ENCODE results near the gene DUOX2. TPM values are rescaled to one million over a fixed set of nuclear protein-coding genes. Genes with fewer than 3 reads are reported as not detected.

Gene DUOX2
- under 0.01 TPM in 1 of 2 replicates, not detected in the other for total RNA-seq

- peak; percentile 90 for DNase-seq (ENCODE audit: insufficient read length, low spot score, missing footprints)
- H3K79me2 ChIP-seq (ENCODE audit: insufficient read depth, low read length) = no peaks in the 10 kb centered on the region
- no peak within 1 kb of the TSS for H3K4me2 ChIP-seq (ENCODE audit: insufficient read depth, low read length)
- H3K36me3 ChIP-seq (ENCODE audit: insufficient read depth, low read length) = no peaks in the 10 kb centered on the region
- no peaks in the 10 kb centered on the region for H4K20me1 ChIP-seq (ENCODE audit: insufficient read depth, low read length)
- H3K27me3 ChIP-seq (ENCODE audit: insufficient read depth, low read length) = peaks cover 81% of the 10 kb centered on the region
- no peaks in the 10 kb centered on the region for H3K4me1 ChIP-seq (ENCODE audit: insufficient read depth, low read length)
- H2AFZ ChIP-seq (ENCODE audit: low read length) = no peak within 1 kb of the TSS
- H3K4me3 ChIP-seq (ENCODE audit: insufficient read depth, low read length) = no peak within 1 kb of the TSS
- TF ChIP-seq, protein P1, sequence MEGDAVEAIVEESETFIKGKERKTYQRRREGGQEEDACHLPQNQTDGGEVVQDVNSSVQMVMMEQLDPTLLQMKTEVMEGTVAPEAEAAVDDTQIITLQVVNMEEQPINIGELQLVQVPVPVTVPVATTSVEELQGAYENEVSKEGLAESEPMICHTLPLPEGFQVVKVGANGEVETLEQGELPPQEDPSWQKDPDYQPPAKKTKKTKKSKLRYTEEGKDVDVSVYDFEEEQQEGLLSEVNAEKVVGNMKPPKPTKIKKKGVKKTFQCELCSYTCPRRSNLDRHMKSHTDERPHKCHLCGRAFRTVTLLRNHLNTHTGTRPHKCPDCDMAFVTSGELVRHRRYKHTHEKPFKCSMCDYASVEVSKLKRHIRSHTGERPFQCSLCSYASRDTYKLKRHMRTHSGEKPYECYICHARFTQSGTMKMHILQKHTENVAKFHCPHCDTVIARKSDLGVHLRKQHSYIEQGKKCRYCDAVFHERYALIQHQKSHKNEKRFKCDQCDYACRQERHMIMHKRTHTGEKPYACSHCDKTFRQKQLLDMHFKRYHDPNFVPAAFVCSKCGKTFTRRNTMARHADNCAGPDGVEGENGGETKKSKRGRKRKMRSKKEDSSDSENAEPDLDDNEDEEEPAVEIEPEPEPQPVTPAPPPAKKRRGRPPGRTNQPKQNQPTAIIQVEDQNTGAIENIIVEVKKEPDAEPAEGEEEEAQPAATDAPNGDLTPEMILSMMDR (IDR thresholded peaks at IDR 0.05; ENCODE audit: extremely low read depth, low read depth, low read length) = no peak
- H3K27ac ChIP-seq (ENCODE audit: low read depth, low read length) = no peak within 1 kb of the TSS
- no peaks in the 10 kb centered on the region for H3K9me3 ChIP-seq (ENCODE audit: low read depth, low read length)
These were observed at the start of gene DUOX2, which contains the start of gene DUOXA2 for GRCh38 chr15:45114076-45114750. Gene DUOX2 (minus strand): TSS chr15:45114172. CDS start chr15:45113411, 761 bp downstream. Gene DUOXA2 (plus strand): TSS chr15:45114326. CDS start chr15:45114606, 280 bp downstream.

DNA sequence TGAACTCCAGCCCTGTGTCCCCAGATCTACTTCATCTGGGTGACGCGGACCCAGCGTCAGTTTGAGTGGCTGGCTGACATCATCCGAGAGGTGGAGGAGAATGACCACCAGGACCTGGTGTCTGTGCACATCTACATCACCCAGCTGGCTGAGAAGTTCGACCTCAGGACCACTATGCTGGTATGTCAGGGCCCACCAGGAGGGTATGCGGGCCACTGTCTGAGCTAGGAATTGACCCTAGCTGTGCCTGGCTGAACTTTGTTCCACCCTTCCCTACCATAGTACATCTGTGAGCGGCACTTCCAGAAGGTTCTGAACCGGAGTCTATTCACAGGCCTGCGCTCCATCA lies 49.5 kb upstream of the DUOX2 start:
- H3K4me3 ChIP-seq (ENCODE audit: insufficient read depth, low read length) = no peak overlapping the region
- peak; percentile 58 for DNase-seq (ENCODE audit: insufficient read length, low spot score, missing footprints)
- H2AFZ ChIP-seq (ENCODE audit: low read length) = no peak overlapping the region
- H3K4me1 ChIP-seq (ENCODE audit: insufficient read depth, low read length) = peaks cover 13% of the 10 kb centered on the region
- peak overlapping the region; percentile 74 for H3K27ac ChIP-seq (ENCODE audit: low read depth, low read length)
- no peaks in the 10 kb centered on the region for H4K20me1 ChIP-seq (ENCODE audit: insufficient read depth, low read length)
- H3K79me2 ChIP-seq (ENCODE audit: insufficient read depth, low read length) = peaks cover 2% of the 10 kb centered on the region
- H3K27me3 ChIP-seq (ENCODE audit: insufficient read depth, low read length) = no peaks in the 10 kb centered on the region
- H3K4me2 ChIP-seq (ENCODE audit: insufficient read depth, low read length) = no peak overlapping the region
- no peaks in the 10 kb centered on the region for H3K36me3 ChIP-seq (ENCODE audit: insufficient read depth, low read length)
- no peaks in the 10 kb centered on the region for H3K9me3 ChIP-seq (ENCODE audit: low read depth, low read length)
- TF ChIP-seq, protein P1 (IDR thresholded peaks at IDR 0.05; ENCODE audit: extremely low read depth, low read depth, low read length) = no peak

- Histone ChIP-seq H2AFZ (ENCODE audit: low read length) (peak overlapping the region; percentile 71), H3K27me3 (ENCODE audit: insufficient read depth, low read length) (no peaks in the 10 kb centered on the region), H3K9me3 (ENCODE audit: low read depth, low read length) (no peaks in the 10 kb centered on the region), H4K20me1 (ENCODE audit: insufficient read depth, low read length) (no peaks in the 10 kb centered on the region), H3K79me2 (ENCODE audit: insufficient read depth, low read length) (peaks cover 2% of the 10 kb centered on the region), H3K27ac (ENCODE audit: low read depth, low read length) (peak overlapping the region; percentile 74), H3K4me1 (ENCODE audit: insufficient read depth, low read length) (peaks cover 18% of the 10 kb centered on the region), H3K4me3 (ENCODE audit: insufficient read depth, low read length) (no peak overlapping the region), H3K4me2 (ENCODE audit: insufficient read depth, low read length) (peak overlapping the region; percentile 53), H3K36me3 (ENCODE audit: insufficient read depth, low read length) (no peaks in the 10 kb centered on the region)
- DNase-seq (ENCODE audit: insufficient read length, low spot score, missing footprints) = peak; percentile 99
- TF ChIP-seq, protein P1 (IDR thresholded peaks at IDR 0.05; ENCODE audit: extremely low read depth, low read depth, low read length) = peak; percentile 99
These were observed 49.0 kb upstream of the DUOX2 start for GRCh38 chr15:45162771-45163507.

DNA sequence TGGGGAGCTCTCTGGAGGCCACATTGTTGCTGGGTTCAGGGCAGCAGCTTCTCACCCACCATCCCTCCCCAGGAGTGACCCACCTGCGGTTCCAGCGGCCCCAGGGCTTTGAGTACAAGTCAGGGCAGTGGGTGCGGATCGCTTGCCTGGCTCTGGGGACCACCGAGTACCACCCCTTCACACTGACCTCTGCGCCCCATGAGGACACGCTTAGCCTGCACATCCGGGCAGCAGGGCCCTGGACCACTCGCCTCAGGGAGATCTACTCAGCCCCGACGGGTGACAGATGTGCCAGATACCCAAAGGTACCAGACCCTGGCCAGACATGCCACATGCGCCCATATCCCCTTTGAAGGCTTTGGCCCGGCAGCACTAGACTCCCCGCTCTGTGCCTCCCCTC lies 47.7 kb upstream of the DUOX2 start:
- peaks cover 31% of the 10 kb centered on the region for H3K4me1 ChIP-seq (ENCODE audit: insufficient read depth, low read length)
- peaks cover 2% of the 10 kb centered on the region for H3K79me2 ChIP-seq (ENCODE audit: insufficient read depth, low read length)
- H3K4me3 ChIP-seq (ENCODE audit: insufficient read depth, low read length) = no peak overlapping the region
- no peak for DNase-seq (ENCODE audit: insufficient read length, low spot score, missing footprints)
- TF ChIP-seq, protein P1 (IDR thresholded peaks at IDR 0.05; ENCODE audit: extremely low read depth, low read depth, low read length) = no peak
- no peak overlapping the region for H3K4me2 ChIP-seq (ENCODE audit: insufficient read depth, low read length)
- H3K9me3 ChIP-seq (ENCODE audit: low read depth, low read length) = no peaks in the 10 kb centered on the region
- H4K20me1 ChIP-seq (ENCODE audit: insufficient read depth, low read length) = no peaks in the 10 kb centered on the region
- H3K27ac ChIP-seq (ENCODE audit: low read depth, low read length) = peak overlapping the region; percentile 74
- H2AFZ ChIP-seq (ENCODE audit: low read length) = no peak overlapping the region
- H3K27me3 ChIP-seq (ENCODE audit: insufficient read depth, low read length) = no peaks in the 10 kb centered on the region
- H3K36me3 ChIP-seq (ENCODE audit: insufficient read depth, low read length) = no peaks in the 10 kb centered on the region
